ACC112 (cell line): Measurements from ENCODE around the gene CASKIN2.

Experiments used
- H2AFZ ChIP-seq: fragments of 200-600 bp; sonication (generic); one replicate; pipeline ENCODE4 v1.6.0; 2017; ENCODE audit warnings: antibody characterized with exemption, low read length; ENCODE audit not compliant: unreplicated experiment
- H3K27ac ChIP-seq: fragments of 200-600 bp; sonication (generic); 2 replicates; pipeline ENCODE4 v1.5.1; 2014; ENCODE audit warnings: low read depth, mild to moderate bottlenecking, antibody characterized with exemption, low read length, moderate library complexity
- H3K27me3 ChIP-seq: fragments of 200-600 bp; sonication (generic); 2 replicates; pipeline ENCODE4 v1.6.1; 2014; ENCODE audit warnings: mild to moderate bottlenecking, antibody characterized with exemption, low read length, moderate library complexity, mixed read lengths; ENCODE audit not compliant: insufficient read depth
- H3K36me3 ChIP-seq: fragments of 200-600 bp; sonication (generic); 2 replicates; pipeline ENCODE4 v1.6.1; 2016; ENCODE audit warnings: mild to moderate bottlenecking, antibody characterized with exemption, low read length, moderate library complexity, mixed read lengths; ENCODE audit not compliant: insufficient read depth
- H3K4me1 ChIP-seq: fragments of 200-600 bp; sonication (generic); one replicate; pipeline ENCODE4 v1.6.1; 2016; ENCODE audit warnings: low read length, mixed read lengths; ENCODE audit not compliant: insufficient read depth, unreplicated experiment, control insufficient read depth
- H3K4me3 ChIP-seq: fragments of 200-600 bp; sonication (generic); 2 replicates; pipeline ENCODE4 v1.5.1; 2014; ENCODE audit warnings: mild to moderate bottlenecking, low read depth, low read length
- H3K79me2 ChIP-seq: fragments of 200-600 bp; sonication (generic); one replicate; pipeline ENCODE4 v1.6.0; 2016; ENCODE audit warnings: low read length; ENCODE audit not compliant: control insufficient read depth, unreplicated experiment, insufficient read depth

Gene CASKIN2

GRCh38 chr17:75555679-75556153 lies 40.4 kb upstream of the CASKIN2 start:
- H3K36me3 ChIP-seq: no peaks in the 10 kb centered on the region
- no peak overlapping the region for H3K4me3 ChIP-seq
- H2AFZ ChIP-seq: no peak overlapping the region
- H3K4me1 ChIP-seq: no peaks in the 10 kb centered on the region
- no peak overlapping the region for H3K27ac ChIP-seq
- no peaks in the 10 kb centered on the region for H3K79me2 ChIP-seq
- H3K27me3 ChIP-seq: no peaks in the 10 kb centered on the region

- Histone ChIP-seq H3K4me1 (no peaks in the 10 kb centered on the region), H3K27ac (no peak overlapping the region), H3K27me3 (no peaks in the 10 kb centered on the region), H3K79me2 (no peaks in the 10 kb centered on the region), H3K4me3 (no peak overlapping the region), H2AFZ (no peak overlapping the region), H3K36me3 (no peaks in the 10 kb centered on the region)
These were observed 38.2 kb upstream of the CASKIN2 start for GRCh38 chr17:75553295-75554110.

- Histone ChIP-seq H2AFZ (no peak overlapping the region), H3K27ac (no peak overlapping the region), H3K36me3 (no peaks in the 10 kb centered on the region), H3K79me2 (no peaks in the 10 kb centered on the region), H3K4me3 (no peak overlapping the region), H3K4me1 (no peaks in the 10 kb centered on the region), H3K27me3 (no peaks in the 10 kb centered on the region)
These were observed 37.3 kb upstream of the CASKIN2 start for GRCh38 chr17:75552425-75553294.

GRCh38 chr17:75551266-75551665 lies 35.9 kb upstream of the CASKIN2 start:
- no peaks in the 10 kb centered on the region for H3K36me3 ChIP-seq
- no peaks in the 10 kb centered on the region for H3K27me3 ChIP-seq
- no peaks in the 10 kb centered on the region for H3K79me2 ChIP-seq
- H2AFZ ChIP-seq: no peak overlapping the region
- no peak overlapping the region for H3K4me3 ChIP-seq
- no peaks in the 10 kb centered on the region for H3K4me1 ChIP-seq
- H3K27ac ChIP-seq: no peak overlapping the region

- no peaks in the 10 kb centered on the region for H3K79me2 ChIP-seq
- H3K27me3 ChIP-seq: no peaks in the 10 kb centered on the region
- H2AFZ ChIP-seq: no peak overlapping the region
- H3K27ac ChIP-seq: no peak overlapping the region
- H3K4me1 ChIP-seq: no peaks in the 10 kb centered on the region
- no peaks in the 10 kb centered on the region for H3K36me3 ChIP-seq
- H3K4me3 ChIP-seq: no peak overlapping the region
These were observed 34.8 kb upstream of the CASKIN2 start for GRCh38 chr17:75550139-75550465.

- Histone ChIP-seq H2AFZ (no peak overlapping the region), H3K36me3 (no peaks in the 10 kb centered on the region), H3K4me1 (no peaks in the 10 kb centered on the region), H3K27me3 (no peaks in the 10 kb centered on the region), H3K4me3 (no peak overlapping the region), H3K27ac (no peak overlapping the region), H3K79me2 (no peaks in the 10 kb centered on the region)
These were observed 34.2 kb upstream of the CASKIN2 start for GRCh38 chr17:75549246-75550138.

DNA sequence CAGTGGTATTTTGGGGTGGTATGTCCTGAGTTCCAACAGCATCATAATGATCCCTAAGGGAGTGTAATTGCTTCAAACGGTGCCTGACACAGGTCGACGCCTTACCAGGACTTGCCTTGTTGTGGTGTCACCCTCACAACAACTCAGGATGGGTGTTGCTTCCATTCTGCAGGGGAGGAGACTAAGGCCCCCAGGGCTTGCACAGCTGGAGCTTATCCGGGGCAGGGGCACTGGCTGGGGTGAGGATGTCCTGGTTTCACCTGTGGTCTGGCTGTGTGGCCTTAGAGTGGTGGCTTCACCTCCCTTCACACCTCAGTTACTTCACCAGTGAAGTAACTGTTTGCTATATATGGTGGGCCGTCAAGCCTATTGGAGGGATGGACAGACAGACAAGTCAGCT lies 33.5 kb upstream of the CASKIN2 start:
- H3K79me2 ChIP-seq: no peaks in the 10 kb centered on the region
- no peaks in the 10 kb centered on the region for H3K27me3 ChIP-seq
- no peak overlapping the region for H3K27ac ChIP-seq
- no peak overlapping the region for H3K4me3 ChIP-seq
- no peaks in the 10 kb centered on the region for H3K4me1 ChIP-seq
- H3K36me3 ChIP-seq: no peaks in the 10 kb centered on the region
- H2AFZ ChIP-seq: no peak overlapping the region

DNA sequence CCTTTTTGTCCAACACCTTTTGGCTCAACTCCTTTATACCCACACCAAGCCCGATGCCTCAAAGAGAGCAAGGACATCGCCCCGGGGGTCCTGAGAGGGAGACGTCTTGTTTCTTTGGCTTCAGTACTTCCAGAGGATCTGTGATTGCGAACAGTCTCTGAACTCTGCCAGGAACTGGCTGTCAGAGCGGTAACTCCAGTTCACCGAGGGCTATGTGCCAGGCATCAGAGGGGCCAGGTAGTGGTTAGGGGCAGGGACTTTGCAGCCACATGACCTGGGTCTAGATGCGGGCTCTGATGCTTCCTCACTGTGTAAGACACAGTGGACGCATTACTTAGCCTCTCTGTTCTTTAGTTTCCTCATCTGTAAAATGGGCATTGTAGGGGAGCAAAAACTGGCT lies 31.8 kb upstream of the CASKIN2 start:
- H2AFZ ChIP-seq: no peak overlapping the region
- no peaks in the 10 kb centered on the region for H3K27me3 ChIP-seq
- H3K79me2 ChIP-seq: no peaks in the 10 kb centered on the region
- H3K4me1 ChIP-seq: no peaks in the 10 kb centered on the region
- no peaks in the 10 kb centered on the region for H3K36me3 ChIP-seq
- H3K27ac ChIP-seq: no peak overlapping the region
- H3K4me3 ChIP-seq: no peak overlapping the region

DNA sequence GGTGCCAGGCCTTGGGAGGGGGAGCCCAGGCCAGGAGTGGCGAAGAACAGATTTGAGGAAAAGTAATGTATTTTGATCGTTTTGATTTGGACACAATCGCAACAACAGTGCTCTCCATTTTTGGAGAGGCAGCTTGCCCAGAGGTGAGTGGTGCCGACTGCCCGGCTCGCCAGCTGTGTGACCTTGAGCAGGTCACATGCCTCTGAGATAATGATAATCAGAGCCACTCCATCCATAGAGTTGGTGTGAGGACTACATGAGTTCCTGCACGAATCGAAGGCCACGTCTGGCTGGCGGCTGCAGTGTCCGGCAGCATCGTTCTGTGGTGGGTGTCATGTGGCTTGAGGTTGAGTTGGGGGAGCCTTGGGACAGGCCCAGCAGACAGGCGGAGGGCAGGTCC lies 30.8 kb upstream of the CASKIN2 start:
- no peak overlapping the region for H2AFZ ChIP-seq
- no peaks in the 10 kb centered on the region for H3K4me1 ChIP-seq
- no peak overlapping the region for H3K27ac ChIP-seq
- no peaks in the 10 kb centered on the region for H3K27me3 ChIP-seq
- H3K36me3 ChIP-seq: no peaks in the 10 kb centered on the region
- H3K4me3 ChIP-seq: no peak overlapping the region
- H3K79me2 ChIP-seq: no peaks in the 10 kb centered on the region

DNA sequence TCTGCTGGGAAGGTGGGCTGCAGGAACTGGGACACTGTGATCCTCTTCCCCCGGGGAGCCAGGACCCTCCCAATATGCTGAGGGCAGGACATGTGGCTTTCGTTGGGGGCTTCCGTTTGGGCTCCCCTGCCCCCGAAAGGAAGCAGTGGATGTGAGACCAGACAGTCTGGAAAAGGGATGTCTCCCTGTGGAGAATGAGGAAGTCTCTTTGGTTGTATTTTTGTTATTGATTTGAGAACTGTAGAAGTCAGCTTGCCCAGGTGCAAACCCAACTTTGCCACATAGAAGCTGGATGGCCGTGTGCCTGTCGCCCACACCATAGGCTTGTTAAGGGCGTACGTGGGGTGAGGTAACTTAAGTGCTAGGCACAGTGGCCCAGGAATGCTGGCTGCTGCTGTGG lies 28.9 kb upstream of the CASKIN2 start:
- no peak overlapping the region for H3K4me3 ChIP-seq
- no peaks in the 10 kb centered on the region for H3K79me2 ChIP-seq
- H2AFZ ChIP-seq: no peak overlapping the region
- H3K27ac ChIP-seq: no peak overlapping the region
- no peaks in the 10 kb centered on the region; the same call in 1 of the 2 replicates for H3K27me3 ChIP-seq
- H3K4me1 ChIP-seq: no peaks in the 10 kb centered on the region
- no peaks in the 10 kb centered on the region for H3K36me3 ChIP-seq
